Right kidney (tissue), 1 donor: ENCODE measurements around the gene SHROOM4.

ENCODE experiments used
- DNase-seq: peaks from one replicate; pipeline ENCODE4 v3.0.0-alpha.2; 2016

SHROOM4 gene

GRCh38 chrX:50704360-50704759, 109.6 kb downstream of the SHROOM4 start:
- no peak for DNase-seq

- DNase-seq = no peak
Observed at GRCh38 chrX:50700921-50701320, 113.1 kb downstream of the SHROOM4 start.

- no peak for DNase-seq
Observed at GRCh38 chrX:50698944-50699343, 115.0 kb downstream of the SHROOM4 start.

- DNase-seq = no peak
Observed at GRCh38 chrX:50697691-50698090, 116.3 kb downstream of the SHROOM4 start.

- DNase-seq = no peak
Observed at GRCh38 chrX:50691820-50692219, 122.2 kb downstream of the SHROOM4 start.

GRCh38 chrX:50684871-50685270, 129.1 kb downstream of the SHROOM4 start:
- DNase-seq = no peak

- DNase-seq = no peak
Observed at GRCh38 chrX:50680990-50681389, 133.0 kb downstream of the SHROOM4 start.

- DNase-seq = no peak
Observed at GRCh38 chrX:50677789-50678188, 136.2 kb downstream of the SHROOM4 start.

- no peak for DNase-seq
Observed at GRCh38 chrX:50671661-50672060, 142.3 kb downstream of the SHROOM4 start.

GRCh38 chrX:50668860-50669259, 145.1 kb downstream of the SHROOM4 start:
- DNase-seq = no peak

- no peak for DNase-seq
Observed at GRCh38 chrX:50648156-50648555, 165.8 kb downstream of the SHROOM4 start.

- DNase-seq = no peak
Observed at GRCh38 chrX:50644496-50644895, 169.5 kb downstream of the SHROOM4 start.

GRCh38 chrX:50643525-50644137, 170.4 kb downstream of the SHROOM4 start:
- no peak for DNase-seq

GRCh38 chrX:50638123-50638522, 175.9 kb downstream of the SHROOM4 start:
- no peak for DNase-seq

- no peak for DNase-seq
Observed at GRCh38 chrX:50635817-50636365, 178.1 kb downstream of the SHROOM4 start.

- DNase-seq = no peak
Observed at GRCh38 chrX:50635162-50635561, 178.8 kb downstream of the SHROOM4 start.

GRCh38 chrX:50629774-50630173, 184.2 kb downstream of the SHROOM4 start:
- DNase-seq = no peak

- no peak for DNase-seq
Observed at GRCh38 chrX:50627696-50628095, 186.3 kb downstream of the SHROOM4 start.

- DNase-seq = no peak
Observed at GRCh38 chrX:50626432-50626831, 187.6 kb downstream of the SHROOM4 start.

GRCh38 chrX:50622751-50623150, 191.2 kb downstream of the SHROOM4 start:
- DNase-seq = no peak

GRCh38 chrX:50618788-50619558, 195.0 kb downstream of the SHROOM4 start:
- DNase-seq = no peak

GRCh38 chrX:50617183-50617582, 196.8 kb downstream of the SHROOM4 start:
- DNase-seq = no peak

GRCh38 chrX:50615570-50616158, 198.3 kb downstream of the SHROOM4 start:
- no peak for DNase-seq
